Uterus (tissue), 2 donors: Measurements from ENCODE around the gene C11orf52.

Experiments
- CTCF ChIP-seq, 4 experiments: fragments of 200-600 bp in 2 of 4; fragments of 450-650 bp in 2 of 4; sonication (generic) in 2 of 4; IDR thresholded peaks; one replicate each; pipeline ENCODE4 v1.5.1; 2016 to 2019; ENCODE audit warnings: antibody characterized with exemption in 4 of 4, mild to moderate bottlenecking in 2 of 4, moderate library complexity in 1 of 4
- POLR2A ChIP-seq, 2 donors: fragments of 450-650 bp; IDR thresholded peaks; one replicate each; pipeline ENCODE4 v1.6.1; 2016; ENCODE audit warnings: antibody characterized with exemption in 2 of 2, mild to moderate bottlenecking in 1 of 2, moderate library complexity in 1 of 2

- TF ChIP-seq CTCF (IDR thresholded peaks at IDR 0.05) = no peak
- TF ChIP-seq POLR2A (IDR thresholded peaks at IDR 0.05) = no peak
These were observed 12.0 kb upstream of the C11orf52 start for GRCh38 chr11:111906680-111907079.
